GM23248 (cell line): ENCODE results near the gene RUNX1.

Experiments
- EZH2 ChIP-seq: fragments of 200-600 bp; sonication (generic); IDR thresholded peaks from 2 replicates; pipeline ENCODE4 v1.6.1; 2018; ENCODE audit warnings: antibody characterized with exemption, mild to moderate bottlenecking; ENCODE audit not compliant: insufficient read depth, poor library complexity, severe bottlenecking
- EZH2phosphoT487 ChIP-seq: fragments of 200-600 bp; sonication (generic); IDR thresholded peaks from 2 replicates; pipeline ENCODE4 v1.6.1; 2018; ENCODE audit warnings: antibody characterized with exemption, moderate library complexity, mild to moderate bottlenecking, low read depth; ENCODE audit not compliant: insufficient read depth

- no peak for TF ChIP-seq EZH2
- TF ChIP-seq EZH2phosphoT487, result no peak
These were observed 226.2 kb downstream of the RUNX1 start for GRCh38 chr21:34822942-34823341.
